Sigmoid colon (tissue), 7 donors: ENCODE data around the gene SPACA9. TPM values are rescaled to one million over a fixed set of nuclear protein-coding genes. Genes with fewer than 3 reads are reported as not detected.

Source experiments
- DNase-seq: peaks from one replicate; pipeline ENCODE4 v3.0.0-alpha.2; 2019
- H3K27ac ChIP-seq, 4 donors: fragments of 200-600 bp; sonication (generic); one replicate each; pipeline ENCODE4 v1.5.1; 2016 to 2019; ENCODE audit warnings: mild to moderate bottlenecking in 1 of 4
- H3K27me3 ChIP-seq, 3 donors: fragments of 200-600 bp; sonication (generic); one replicate each; pipeline ENCODE4 v1.5.1; 2019; ENCODE audit warnings: mild to moderate bottlenecking in 1 of 3
- H3K36me3 ChIP-seq, 4 donors: fragments of 200-600 bp; sonication (generic); one replicate each; pipeline ENCODE4 v1.5.1; 2016 to 2019
- H3K4me1 ChIP-seq, 4 donors: fragments of 200-600 bp; sonication (generic); one replicate each; pipeline ENCODE4 v1.5.1; 2017 to 2019
- H3K4me3 ChIP-seq, 4 donors: fragments of 200-600 bp; sonication (generic); one replicate each; pipeline ENCODE4 v1.5.1; 2017 to 2019; ENCODE audit warnings: mild to moderate bottlenecking in 2 of 4, moderate library complexity in 1 of 4
- H3K9me3 ChIP-seq, 4 donors: fragments of 200-600 bp in 3 of 4; sonication (generic) in 3 of 4; one replicate each; pipeline versions ENCODE4 v1.5.1 to v1.6.1; 2013 to 2019
- CTCF ChIP-seq, 4 experiments: fragments of 450-650 bp in 3 of 4; fragments of 200-600 bp in 1 of 4; IDR thresholded peaks; one replicate each; pipeline ENCODE4 v1.5.1; 2016 to 2019; ENCODE audit warnings: antibody characterized with exemption in 4 of 4, mild to moderate bottlenecking in 3 of 4, moderate library complexity in 2 of 4
- EP300 ChIP-seq, 4 donors: sonication (generic); formaldehyde crosslinking; IDR thresholded peaks; one replicate each; pipeline ENCODE4 v1.6.1; 2017; ENCODE audit warnings: antibody characterized with exemption in 4 of 4
- POLR2A ChIP-seq, 2 donors: fragments of 450-650 bp; IDR thresholded peaks; one replicate each; pipeline ENCODE4 v1.6.1; 2016; ENCODE audit warnings: antibody characterized with exemption in 2 of 2, mild to moderate bottlenecking in 2 of 2, moderate library complexity in 2 of 2
- POLR2AphosphoS5 ChIP-seq, 4 donors: sonication (generic); formaldehyde crosslinking; IDR thresholded peaks; one replicate each; pipeline ENCODE4 v1.6.1; 2017; ENCODE audit warnings: antibody characterized with exemption in 4 of 4
- WGBS, 2 donors: extraction: QIAGEN DNeasy Blood & Tissue Kit; methylation state at CpG; one replicate each; pipeline ENCODE4 v1.1.7; 2013; 5-methylcytosine and 5-hydroxymethylcytosine counted together
- intact Hi-C: fragments of 100-400 bp; cut with DNase I; formaldehyde crosslinking; loops from one replicate; pipeline ENCODE4 v1.15.1; 2023
- polyA plus RNA-seq, 3 donors: library from polyadenylated mRNA; stranded (reverse); fragments of 200-250 nt; gene quantifications; one replicate each; pipeline ENCODE4 v1.2.3, GENCODE V29; 2013
- total RNA-seq, 4 donors: library from RNA; depleted of rRNA; stranded (reverse); fragments of >200 nt; gene quantifications; one replicate each; pipeline ENCODE4 v1.1.0, GENCODE V29; 2016
- donor health status: healthy with polysubstance abuse.
- donor health status: Bipolar disorder and iron deficiency.
- donor health status: healthy.

SPACA9 gene
- total RNA-seq, result 10 to 100 TPM in 3 of 4 donors, 1 to 10 TPM in 1; 4.3 to 14.0 (median 11.7) TPM
- 1 to 10 TPM in 2 of 3 donors, under 1 TPM in 1; 0.69 to 2.1 (median 1.2) TPM for polyA plus RNA-seq

- Histone ChIP-seq H3K4me3 (peak within 1 kb of the TSS; percentile 78 to 85 (median 82)), H3K4me1 (peaks cover 0 to 12% (median 2%) of the 10 kb centered on the region in 4 donors), H3K9me3 (no peaks in the 10 kb centered on the region), H3K36me3 (peaks cover 0 to 1% (median 0%) of the 10 kb centered on the region in 4 donors), H3K27ac (peak within 1 kb of the TSS; percentile 80 to 90 (median 88)), H3K27me3 (no peaks in the 10 kb centered on the region)
- intact Hi-C loops, result loop anchor here (1.0 to 5.0 kb wide), 3 partner anchors 22 to 63 kb away; partner anchors contain the start of gene TSC1
- peak; percentile 89 for DNase-seq
- TF ChIP-seq EP300 (IDR thresholded peaks at IDR 0.05), result no peak
- TF ChIP-seq CTCF (IDR thresholded peaks at IDR 0.05), result no peak
- TF ChIP-seq POLR2AphosphoS5 (IDR thresholded peaks at IDR 0.05), result peak in 3 of 4 donors; percentile 31 to 53 (median 48)
- WGBS, 2 donors, result 10 to 17% methylated on average over 42 of the region's 42 CpGs
Observed at GRCh38 chr9:132878695-132879456, at the start of gene SPACA9. Gene SPACA9, plus strand, starts transcription at chr9:132878898. Its CDS starts 5,050 bp downstream, at chr9:132883948.

- Histone ChIP-seq H3K4me1 (no peaks in the 10 kb centered on the region), H3K36me3 (no peaks in the 10 kb centered on the region), H3K4me3 (no peak overlapping the region), H3K27ac (no peak overlapping the region), H3K9me3 (no peaks in the 10 kb centered on the region), H3K27me3 (peaks cover 0 to 4% (median 0%) of the 10 kb centered on the region in 3 donors)
- TF ChIP-seq EP300 (IDR thresholded peaks at IDR 0.05) (no peak), CTCF (IDR thresholded peaks at IDR 0.05) (no peak), POLR2AphosphoS5 (IDR thresholded peaks at IDR 0.05) (no peak), POLR2A (IDR thresholded peaks at IDR 0.05) (no peak)
- intact Hi-C loops, result no loop called here
- DNase-seq, result peak; percentile 26
- 80% methylated on average over 9 of the region's 9 CpGs for WGBS, 2 donors
Observed at GRCh38 chr9:132832171-132832881, 46.4 kb upstream of the SPACA9 start.

GRCh38 chr9:132833550-132834121 is 45.1 kb upstream of the SPACA9 start:
- TF ChIP-seq POLR2AphosphoS5 (IDR thresholded peaks at IDR 0.05) (no peak), POLR2A (IDR thresholded peaks at IDR 0.05) (no peak), EP300 (IDR thresholded peaks at IDR 0.05) (no peak), CTCF (IDR thresholded peaks at IDR 0.05) (no peak)
- H3K4me3 ChIP-seq, result no peak overlapping the region
- no peaks in the 10 kb centered on the region for H3K9me3 ChIP-seq
- intact Hi-C loops, result no loop called here
- H3K36me3 ChIP-seq, result no peaks in the 10 kb centered on the region
- WGBS, 2 donors, result 81 to 87% methylated on average over 24 of the region's 24 CpGs
- no peak for DNase-seq
- no peaks in the 10 kb centered on the region for H3K4me1 ChIP-seq
- H3K27me3 ChIP-seq, result peaks cover 0 to 4% (median 0%) of the 10 kb centered on the region in 3 donors
- no peak overlapping the region for H3K27ac ChIP-seq

GRCh38 chr9:132834343-132834742 is 44.4 kb upstream of the SPACA9 start:
- no peak for TF ChIP-seq POLR2A (IDR thresholded peaks at IDR 0.05)
- TF ChIP-seq POLR2AphosphoS5 (IDR thresholded peaks at IDR 0.05), result no peak
- no peak for TF ChIP-seq CTCF (IDR thresholded peaks at IDR 0.05)
- TF ChIP-seq EP300 (IDR thresholded peaks at IDR 0.05), result no peak
- Histone ChIP-seq H3K4me1 (no peaks in the 10 kb centered on the region), H3K27me3 (peaks cover 0 to 4% (median 0%) of the 10 kb centered on the region in 3 donors), H3K9me3 (no peaks in the 10 kb centered on the region), H3K4me3 (no peak overlapping the region), H3K27ac (no peak overlapping the region), H3K36me3 (no peaks in the 10 kb centered on the region)
- 89% methylated on average over 7 of the region's 7 CpGs for WGBS, 2 donors
- intact Hi-C loops, result no loop called here
- DNase-seq, result no peak
